Aortic smooth muscle cell (primary cell): Measurements from ENCODE around the gene AKT2. TPM values are rescaled to one million over a fixed set of nuclear protein-coding genes. Genes with fewer than 3 reads are reported as not detected.

ENCODE experiments used
- total RNA-seq: library from RNA; depleted of rRNA; stranded (reverse); fragments of >200 nt; gene quantifications from 2 replicates; pipeline ENCODE4 v1.2.3, GENCODE V29; 2014

The AKT2 gene
- total RNA-seq: 65.1 and 75.9 TPM in 2 replicates

DNA sequence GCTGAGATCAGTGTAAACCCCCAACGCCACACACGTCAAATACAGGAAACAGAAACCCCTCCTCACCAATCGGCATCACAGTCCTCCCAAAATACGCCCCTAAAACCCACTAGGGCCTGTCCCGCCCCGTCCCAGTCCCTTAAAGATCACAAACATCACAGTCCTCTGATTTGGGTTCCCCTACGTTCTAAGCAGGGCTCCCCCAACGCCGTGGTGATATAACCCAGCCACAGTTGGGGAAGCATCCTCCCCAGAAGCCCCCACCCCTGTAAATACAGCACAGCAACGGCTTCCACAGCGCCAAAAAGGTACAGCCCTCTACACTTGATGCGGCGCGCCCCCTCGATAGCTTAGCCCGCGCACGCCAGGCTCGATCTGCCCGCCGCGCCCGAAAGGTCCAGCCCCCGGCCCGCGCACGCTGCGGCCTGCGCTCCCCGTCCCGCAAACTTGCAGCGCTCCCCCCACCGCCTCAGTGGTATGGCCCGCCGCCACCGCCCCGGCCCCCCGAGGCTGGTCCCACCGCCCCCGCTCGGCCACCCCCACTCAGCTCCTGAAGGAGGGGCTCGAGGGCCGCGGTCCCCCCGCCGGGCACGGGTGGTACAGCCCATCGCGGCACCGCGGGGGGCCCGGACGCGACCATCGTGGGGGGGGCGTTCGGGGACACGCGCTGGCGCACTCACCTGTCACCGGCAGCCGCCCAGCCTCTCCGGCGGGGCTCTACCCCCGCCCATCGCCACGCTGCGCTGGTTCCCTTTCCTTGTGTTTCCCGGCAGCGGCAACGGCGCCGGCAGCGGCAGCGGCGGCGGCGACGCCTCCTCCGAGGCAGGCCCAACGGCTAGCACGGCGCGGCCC lies at the start of gene AKT2:
Gene AKT2, minus strand, starts transcription at position 845 of the 852 bp plus-strand sequence. CDS start 20,078 bp downstream, outside the sequence.

DNA sequence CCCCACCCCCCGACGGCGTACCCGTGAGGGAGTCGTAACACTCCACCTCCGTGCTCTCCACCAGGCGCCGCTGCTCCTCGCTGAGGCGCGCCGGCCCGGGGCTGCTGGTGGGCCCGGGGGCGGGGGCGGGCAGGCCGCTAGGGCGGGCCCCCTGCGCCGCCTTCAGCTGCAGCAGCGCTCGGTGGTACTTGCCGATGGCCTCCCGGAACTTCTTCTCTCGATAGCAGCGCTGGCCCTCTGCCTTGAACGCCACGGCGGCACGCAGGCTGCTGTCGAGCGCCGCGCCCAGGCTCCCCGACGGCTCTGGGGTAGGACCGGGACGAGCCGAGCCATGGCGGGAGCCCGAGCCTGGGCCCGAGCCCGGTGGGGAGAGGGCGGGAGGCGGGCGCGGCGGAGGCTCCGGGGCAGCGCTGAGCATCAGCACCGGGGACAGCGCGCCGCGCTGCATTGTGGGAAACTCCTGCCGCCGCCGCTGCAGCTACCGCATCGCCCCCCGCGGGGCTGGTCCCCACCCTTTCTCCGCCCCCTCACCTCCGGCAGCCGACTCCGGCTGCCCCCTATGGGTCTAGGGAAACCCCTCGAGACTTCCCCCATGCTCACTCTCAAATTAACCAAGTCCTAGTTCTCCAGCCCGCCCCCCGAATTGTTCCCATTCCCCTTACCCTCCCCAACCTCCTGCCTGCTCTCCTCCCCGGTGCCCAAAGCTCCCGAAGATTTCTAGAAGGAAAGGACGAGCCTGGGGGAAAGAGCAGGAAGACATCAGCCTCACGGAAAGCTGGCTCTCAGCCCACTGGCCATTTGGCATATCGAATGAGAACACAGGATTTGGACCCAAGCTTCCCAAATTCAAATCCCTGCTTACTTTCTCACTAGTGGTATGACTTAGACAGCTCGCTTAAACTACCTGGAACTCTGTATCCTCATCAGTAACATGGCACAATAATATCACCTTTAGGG lies 66.9 kb downstream of the AKT2 start, which contains the start of gene TTC9B:
Gene TTC9B, minus strand, starts transcription at position 451 of the 957 bp plus-strand sequence. Its CDS starts 3 bp downstream, at position 448.

GRCh38 chr19:40190891-40191835 lies 94.0 kb downstream of the AKT2 start, which contains the start of gene MAP3K10:
MAP3K10 (plus strand) TSS chr19:40191426; CDS start chr19:40192032, 606 bp downstream.

Other genes starting within 250 kb of the AKT2 start
- gene ZNF780B, start 229.1 kb downstream of the AKT2 start, total RNA-seq: 15.7 and 17.3 TPM in 2 replicates
- 14.1 and 14.3 TPM in 2 replicates for gene ZNF780A, start 194.4 kb downstream of the AKT2 start, total RNA-seq
- gene MAP3K10, start 93.9 kb downstream of the AKT2 start, total RNA-seq: 5.8 and 7.3 TPM in 2 replicates
- not detected in 2 replicates for gene TTC9B, start 67.0 kb downstream of the AKT2 start, total RNA-seq
- gene CCNP, start 58.7 kb downstream of the AKT2 start, total RNA-seq: 0.06 and 0.13 TPM in 2 replicates
- 4.0 and 5.4 TPM in 2 replicates for gene C19orf47, start 63.1 kb upstream of the AKT2 start, total RNA-seq
- gene PLD3, start 63.4 kb upstream of the AKT2 start, total RNA-seq: 159 and 203 TPM in 2 replicates
- 0.06 and 0.13 TPM in 2 replicates for gene HIPK4, start 104.8 kb upstream of the AKT2 start, total RNA-seq
- gene PRX, start 128.0 kb upstream of the AKT2 start, total RNA-seq: 0.92 and 1.2 TPM in 2 replicates
- 20.4 and 34.9 TPM in 2 replicates for gene SERTAD1, start 140.6 kb upstream of the AKT2 start, total RNA-seq
- 17.4 and 18.6 TPM in 2 replicates for gene SERTAD3, start 159.0 kb upstream of the AKT2 start, total RNA-seq
- gene BLVRB, start 180.4 kb upstream of the AKT2 start, total RNA-seq: 127 and 149 TPM in 2 replicates
- 2.4 and 2.8 TPM in 2 replicates for gene SPTBN4, start 181.7 kb upstream of the AKT2 start, total RNA-seq